Stimulated activated CD4-positive, alpha-beta T cell treated with anti-CD3 and anti-CD28 coated beads, TNF-alpha, amount 100 ng/mL, for 1 hour (primary cell): Measurements from ENCODE around the gene N4BP2.

Source experiments
- DNase-seq, 3 donors: peaks; one replicate each; pipeline ENCODE4 v3.0.0-alpha.2; 2020; ENCODE audit warnings: low read depth in 3 of 3, low spot score in 1 of 3

Gene N4BP2

DNA sequence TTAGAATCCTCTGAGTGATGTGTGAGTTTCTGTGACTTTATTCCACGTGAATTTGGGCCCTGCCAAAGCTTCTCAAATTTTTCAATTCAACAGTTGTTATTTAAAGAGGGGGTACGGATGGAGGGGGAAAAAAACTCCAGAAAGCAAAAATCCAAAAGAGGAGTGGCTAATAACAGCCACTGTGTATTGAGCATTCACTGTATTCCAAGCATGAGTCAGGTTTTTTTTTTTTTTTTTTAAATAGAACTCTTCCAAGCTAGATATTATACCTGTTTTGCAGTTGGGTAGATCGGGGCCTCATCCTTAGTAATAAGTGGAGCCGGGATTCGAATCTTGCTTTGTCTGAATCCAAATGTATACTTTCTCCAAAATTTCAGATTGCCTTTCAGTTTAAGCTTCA is 133.8 kb downstream of the N4BP2 start:
- no peak for DNase-seq

DNA sequence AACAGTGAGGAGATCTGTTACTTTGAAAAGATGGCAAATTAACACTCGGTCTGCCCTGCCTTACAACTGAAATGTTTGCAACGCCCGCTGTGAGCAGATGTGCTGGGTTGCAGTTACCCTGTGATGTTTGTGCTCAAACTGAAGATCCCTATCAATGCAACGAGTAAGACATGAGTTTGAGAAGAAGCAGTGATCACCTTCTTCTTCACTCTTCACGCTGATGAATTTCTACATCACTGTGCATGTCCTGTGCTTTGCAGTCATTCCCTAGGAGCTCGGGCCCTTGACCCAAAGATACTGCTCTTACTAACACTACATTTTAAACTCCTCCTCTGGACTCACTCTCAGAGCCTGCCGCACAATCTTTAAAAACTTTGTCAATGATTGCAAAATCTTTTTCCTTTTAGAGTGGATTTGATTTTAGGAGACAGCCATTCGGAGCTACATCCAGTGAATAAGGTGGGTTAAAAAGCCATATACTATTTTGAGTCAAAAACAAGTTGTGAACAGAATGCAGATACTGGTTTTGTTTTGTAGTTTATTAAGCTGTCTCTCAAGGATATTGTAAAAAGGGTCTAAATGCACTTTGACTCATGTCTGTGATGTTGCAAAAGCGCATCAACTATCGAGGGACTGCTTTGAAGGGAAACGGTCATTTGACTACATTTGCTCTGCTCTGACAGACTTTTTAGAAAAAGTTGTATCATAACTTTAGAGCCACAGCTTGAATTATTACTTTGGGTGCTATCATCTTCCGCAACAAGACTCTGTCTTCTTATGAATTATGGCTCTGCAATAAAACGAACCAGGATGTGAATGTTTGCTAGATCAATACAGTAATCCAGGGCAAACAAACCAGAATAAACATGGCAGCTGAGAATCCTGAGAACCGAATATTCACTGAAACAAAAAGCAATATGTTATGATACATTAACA is 134.5 kb downstream of the N4BP2 start:
- DNase-seq: no peak

GRCh38 chr4:40192114-40193015 is 135.7 kb downstream of the N4BP2 start:
- no peak for DNase-seq

DNA sequence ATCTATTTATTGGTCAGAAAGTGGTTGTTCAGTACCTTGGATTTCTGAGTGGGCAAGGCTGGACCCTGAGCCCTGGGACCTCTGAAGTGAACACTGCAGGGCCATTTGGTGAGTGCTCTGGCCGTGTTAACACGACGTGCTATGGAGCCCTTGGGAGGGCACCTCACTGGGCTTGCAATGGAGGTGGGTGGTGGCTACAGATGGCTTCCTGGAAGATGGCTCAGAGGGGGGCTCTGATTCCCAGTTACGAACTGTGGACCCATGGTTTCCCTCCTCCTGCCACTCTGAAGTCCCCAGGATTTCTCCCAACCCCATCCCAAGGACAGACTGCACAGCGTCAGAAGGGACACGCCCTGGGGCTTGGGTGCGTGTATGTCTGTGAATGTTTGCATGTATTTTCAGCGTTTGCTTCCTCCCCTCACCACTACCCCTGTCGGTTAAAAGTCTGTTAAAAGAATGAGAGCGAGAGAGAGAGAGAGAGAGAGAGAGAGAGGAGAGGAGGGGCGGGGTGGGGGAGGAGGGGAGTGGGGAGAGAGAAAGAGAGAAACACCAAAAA is 136.4 kb downstream of the N4BP2 start:
- no peak for DNase-seq

DNA sequence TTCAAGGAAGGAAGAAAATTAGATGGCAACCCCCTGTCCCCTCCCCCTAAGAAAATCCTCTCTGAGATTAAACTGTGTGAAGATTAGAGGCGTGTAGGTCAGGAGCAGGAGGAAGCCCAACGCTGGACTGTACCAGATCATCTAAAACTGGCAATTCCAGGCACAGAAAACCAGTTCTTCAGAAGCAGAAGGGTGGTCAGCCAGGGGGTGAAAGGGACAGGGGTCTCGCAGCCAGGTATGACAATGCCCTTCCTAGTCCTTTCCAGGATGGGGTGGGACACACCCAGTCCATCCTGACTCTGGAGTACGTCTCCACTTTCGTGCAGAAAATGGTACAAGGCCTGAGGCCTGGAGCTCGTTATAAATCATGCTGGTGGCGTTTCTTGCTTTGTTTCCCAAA is 136.9 kb downstream of the N4BP2 start:
- DNase-seq: no peak

- DNase-seq: no peak
Measured at GRCh38 chr4:40194602-40195161, 138.0 kb downstream of the N4BP2 start.

GRCh38 chr4:40195182-40196177 is 138.8 kb downstream of the N4BP2 start:
- DNase-seq: no peak

- DNase-seq: no peak
Measured at GRCh38 chr4:40196272-40196671, 139.6 kb downstream of the N4BP2 start.

DNA sequence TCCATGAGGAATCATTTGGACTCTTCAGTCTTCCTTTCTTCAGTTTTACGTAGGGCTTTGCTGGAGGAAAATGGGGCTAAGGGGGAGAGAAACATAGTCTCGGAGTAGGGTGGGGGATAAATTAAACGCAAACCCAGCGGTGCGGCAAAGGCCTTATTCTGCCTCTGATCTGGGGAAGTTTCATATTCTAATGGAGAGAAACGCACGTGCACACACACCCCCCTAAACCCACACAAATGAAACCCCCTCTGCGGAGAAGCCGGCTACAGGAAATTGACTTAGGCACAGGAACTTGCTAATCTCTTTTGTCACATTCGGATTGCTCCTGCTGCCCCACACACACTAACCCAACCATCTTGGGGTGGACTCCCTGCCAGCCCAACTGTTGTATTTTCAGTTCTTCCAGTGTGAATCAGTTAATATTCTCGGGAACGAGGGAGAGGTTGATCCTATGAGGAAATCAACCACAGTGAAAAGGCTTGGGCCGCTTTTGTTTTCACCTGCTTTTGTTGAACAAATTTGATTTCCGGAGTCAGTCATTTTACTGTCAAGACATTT is 140.2 kb downstream of the N4BP2 start, which contains the start of gene RHOH:
Gene RHOH (plus strand): TSS at position 308 of the 558 bp plus-strand sequence. CDS start 46,356 bp downstream, outside the sequence.
- peak; percentile 45 to 61 (median 60) for DNase-seq

DNA sequence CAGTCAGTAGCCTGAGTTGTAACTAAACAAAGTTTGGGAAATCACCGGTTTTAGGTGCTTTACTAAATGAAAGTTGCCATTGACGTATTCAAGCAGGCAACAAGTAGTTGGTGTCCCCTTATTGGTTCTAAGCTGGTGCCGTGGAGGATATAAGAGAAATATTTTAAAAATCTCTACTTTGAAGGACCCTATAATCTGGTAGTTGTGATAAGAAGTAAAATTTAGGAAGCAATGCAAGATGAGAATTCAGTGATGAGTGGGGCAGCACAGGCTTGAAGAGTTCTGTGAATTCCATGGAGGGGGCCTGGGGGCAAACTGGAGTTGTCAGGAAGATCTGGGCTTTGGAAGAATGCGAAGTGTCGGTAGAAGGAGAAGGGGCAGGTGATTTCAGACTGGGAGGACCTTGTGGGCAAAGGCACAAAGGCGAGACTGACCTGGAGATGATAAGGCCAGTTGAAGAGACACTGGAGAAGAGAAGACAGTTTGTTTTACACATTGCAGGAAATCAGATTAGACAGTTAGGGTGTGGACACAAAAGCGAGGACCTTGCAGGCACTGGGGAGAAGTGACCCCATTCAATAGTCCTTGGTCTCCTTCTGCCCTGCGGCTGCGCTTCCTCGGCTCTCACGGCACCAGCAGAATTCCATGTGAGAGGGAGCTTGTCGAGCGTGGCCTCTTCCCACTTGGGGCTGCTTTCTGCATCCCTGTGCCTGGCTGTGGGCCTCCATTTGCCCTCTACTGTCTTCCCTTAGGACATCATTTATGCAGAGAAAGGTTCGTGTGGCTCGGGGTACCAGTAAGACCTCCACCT is 141.4 kb downstream of the N4BP2 start:
- DNase-seq: no peak

- no peak for DNase-seq
Measured at GRCh38 chr4:40199179-40199670, 142.6 kb downstream of the N4BP2 start.

GRCh38 chr4:40199999-40200874 is 143.6 kb downstream of the N4BP2 start:
- DNase-seq: no peak

DNA sequence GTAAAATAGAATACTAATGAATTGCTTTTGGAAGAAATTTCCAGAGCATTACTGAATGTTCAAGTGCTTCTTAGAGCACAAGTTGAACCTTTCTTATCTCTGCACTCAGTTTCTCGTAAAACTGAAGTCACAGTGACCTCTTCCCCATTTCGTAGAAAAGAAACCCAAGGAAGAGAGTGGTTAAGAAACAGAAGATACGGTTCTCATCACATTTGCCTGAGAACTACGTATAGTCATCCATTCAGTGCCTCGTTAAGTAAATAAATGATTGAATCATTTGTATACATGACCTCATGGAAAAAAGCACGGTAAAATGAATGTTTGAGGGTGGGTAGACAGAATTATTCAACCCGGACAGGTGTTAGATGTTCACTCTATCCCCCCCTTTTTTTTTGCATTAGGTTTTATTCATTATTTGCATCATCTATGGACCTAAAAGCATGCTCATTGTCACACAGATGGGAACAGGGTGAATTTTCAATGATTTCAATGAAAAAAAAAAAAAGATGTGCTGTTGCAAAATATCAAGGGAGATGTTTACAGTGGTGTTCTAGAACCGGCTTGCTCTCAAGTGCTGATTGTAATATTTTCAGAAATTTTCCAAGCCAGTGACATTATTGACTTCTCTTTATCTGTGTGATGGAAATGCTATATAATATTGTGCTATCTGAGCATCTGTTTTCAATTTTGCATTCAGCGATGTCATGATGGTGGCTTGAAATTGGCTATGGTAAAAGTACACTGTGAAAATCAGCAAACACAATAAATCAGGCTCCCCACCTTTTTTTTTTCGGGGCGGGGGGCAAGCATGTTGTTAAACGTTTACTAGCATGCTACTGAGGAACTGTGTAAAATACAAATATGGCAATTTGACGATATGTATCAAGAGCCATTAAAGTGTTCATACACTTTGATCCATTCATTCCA is 144.5 kb downstream of the N4BP2 start:
- no peak for DNase-seq

- no peak for DNase-seq
Measured at GRCh38 chr4:40201898-40202297, 145.2 kb downstream of the N4BP2 start.

DNA sequence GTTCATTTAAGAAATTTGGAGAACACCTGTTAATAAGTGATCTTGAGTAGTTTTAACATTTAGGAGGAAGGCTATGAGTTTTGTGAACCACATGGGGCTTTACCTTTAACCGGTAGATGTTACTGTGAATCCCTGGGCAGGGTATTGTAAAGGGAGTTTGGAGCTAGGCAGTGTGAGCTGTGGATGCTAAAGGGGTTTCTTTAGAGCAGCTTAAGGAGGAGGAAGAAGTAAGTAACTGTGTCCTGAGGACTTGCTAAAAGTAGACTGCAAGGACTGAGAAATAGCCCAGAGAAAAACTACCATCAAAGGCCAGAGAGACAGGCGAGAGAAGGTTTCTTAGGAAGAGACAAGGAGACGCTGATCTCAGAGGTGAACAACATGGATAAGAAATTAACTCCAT is 145.8 kb downstream of the N4BP2 start:
- DNase-seq: no peak

DNA sequence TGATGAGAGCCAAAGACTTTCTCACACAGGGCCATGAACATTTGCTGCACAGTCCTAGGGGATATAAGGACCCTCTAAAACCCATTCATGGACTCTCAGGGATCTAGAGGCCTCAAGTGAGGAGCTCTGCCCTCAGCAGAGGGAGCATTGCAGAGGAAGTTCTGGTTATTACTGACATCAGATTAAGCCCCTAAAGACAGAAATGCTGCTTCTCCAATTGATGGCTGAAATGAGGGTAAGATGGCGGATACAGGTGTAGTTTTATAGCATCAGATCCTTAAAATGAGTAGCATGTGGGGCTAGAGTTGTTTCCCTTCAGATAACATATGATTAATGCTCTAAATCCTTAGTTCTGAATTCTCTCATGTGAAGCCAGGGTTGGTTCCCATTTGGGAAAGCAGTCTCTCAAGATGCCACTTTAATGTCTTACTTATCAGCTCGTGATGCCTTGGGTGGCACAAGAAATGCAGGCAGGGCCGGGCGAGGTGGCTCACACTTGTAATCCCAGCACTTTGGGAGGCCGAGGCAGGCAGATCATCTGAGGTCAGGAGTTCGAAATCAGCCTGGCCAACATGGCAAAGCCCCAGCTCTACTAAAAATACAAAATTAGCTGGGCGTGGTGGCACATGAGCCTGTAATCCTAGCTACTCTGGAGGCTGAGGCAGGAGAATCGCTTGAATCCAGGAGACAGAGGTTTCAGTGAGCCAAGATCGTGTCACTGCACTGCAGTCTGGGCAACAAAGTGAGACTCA is 148.0 kb downstream of the N4BP2 start:
- DNase-seq: no peak
